K562 (cell line): ENCODE data around the gene FAM193A. TPM values are rescaled to one million over a fixed set of nuclear protein-coding genes. Genes with fewer than 3 reads are reported as not detected.

ENCODE experiments used
- ATAC-seq: fragments of 200-7000 bp; cut with Tn5 transposase; 3 replicates; pipeline ENCODE4 v1.9.1; 2020; ENCODE audit warnings: moderate library complexity
- BruUV-seq: library from RNA; stranded (reverse); fragments of 400-500 nt; replicated peaks from 2 replicates; lab custom pipeline; 2021; lab: Mats Ljungman, UMichigan
- CTCF ChIA-PET: fragments of 300-600 bp; formaldehyde crosslinking; extraction: SDS; loops from one replicate; lab custom pipeline; 2021; ENCODE audit warnings: low intra/inter-chr PET ratio; lab: Yijun Ruan, JAX
- POLR2A ChIA-PET: fragments of 300-600, 350-650 bp; sonication (Branson Sonifier 250); formaldehyde crosslinking; extraction: SDS; loops from one replicate; lab custom pipeline; 2021; ENCODE audit warnings: antibody characterized with exemption, inconsistent platforms; lab: Yijun Ruan, JAX
- DNase-seq, 4 experiments: peaks; one replicate each; pipeline versions ENCODE4 v3.0.0 to v3.0.0-alpha.2; 2011 to 2018; ENCODE audit warnings: low spot score in 3 of 4, mixed read lengths in 3 of 4; ENCODE audit errors: extremely low read depth in 1 of 4
- FAIRE-seq: peaks from 2 replicates; lab custom pipeline; 2011; peaks lifted over from hg19 to GRCh38; lab: Jason Lieb, UNC
- H2AFZ ChIP-seq: 2 replicates; pipeline ENCODE4 v1.6.0; 2011; ENCODE audit warnings: low read depth, low read length, control low read depth, inconsistent platforms
- H3K27ac ChIP-seq: fragments of 200-600 bp; 3 replicates; pipeline ENCODE4 v1.8.0; 2011; ENCODE audit warnings: low read depth, mild to moderate bottlenecking, control low read depth, inconsistent platforms, low read length, moderate library complexity, mixed read lengths; ENCODE audit errors: extremely low read depth
- H3K27me3 ChIP-seq, 2 experiments: fragments of 300-600 bp in 1 of 2; 2 replicates in 1 of 2; 3 replicates in 1 of 2; pipeline versions ENCODE4 v1.6.0 to v1.8.0; 2011; ENCODE audit warnings: inconsistent platforms in 2 of 2, low read length in 2 of 2, mild to moderate bottlenecking in 1 of 2, mixed read lengths in 1 of 2, moderate library complexity in 1 of 2; ENCODE audit not compliant: control insufficient read depth in 2 of 2, insufficient read depth in 2 of 2
- H3K36me3 ChIP-seq: fragments of 300-600 bp; 3 replicates; pipeline ENCODE4 v1.8.0; 2011; ENCODE audit warnings: mild to moderate bottlenecking, low read length, inconsistent platforms; ENCODE audit not compliant: control insufficient read depth, insufficient read depth
- H3K4me1 ChIP-seq, 2 experiments: fragments of 200-600 bp in 1 of 2; replicated peaks in 1 of 2; 2 replicates in 1 of 2; 3 replicates in 1 of 2; pipeline versions ENCODE4 v1.5.1 to v1.8.0; 2011; ENCODE audit warnings: inconsistent platforms in 2 of 2, low read length in 2 of 2, mild to moderate bottlenecking in 1 of 2, mixed read lengths in 1 of 2, moderate library complexity in 1 of 2; ENCODE audit not compliant: control insufficient read depth in 2 of 2, insufficient read depth in 2 of 2
- H3K4me2 ChIP-seq: 2 replicates; pipeline ENCODE4 v1.6.1; 2011; ENCODE audit warnings: low read length, control low read depth, inconsistent platforms, mixed read lengths; ENCODE audit not compliant: insufficient read depth
- H3K4me3 ChIP-seq: fragments of 200-600 bp; sonication (generic), shearing (Covaris generic); 2 replicates; pipeline ENCODE4 v1.5.1; 2016; ENCODE audit warnings: control low read depth, inconsistent platforms
- H3K79me2 ChIP-seq: fragments of 200-600 bp; 3 replicates; pipeline ENCODE4 v1.8.0; 2011; ENCODE audit warnings: low read length, inconsistent platforms; ENCODE audit not compliant: control insufficient read depth, insufficient read depth
- H3K9ac ChIP-seq, 2 experiments: 2 replicates each; pipeline versions ENCODE4 v1.6.0 to v1.6.1; 2011; ENCODE audit warnings: low read depth in 2 of 2, low read length in 2 of 2, control low read depth in 1 of 2, inconsistent platforms in 1 of 2, mild to moderate bottlenecking in 1 of 2, mixed read lengths in 1 of 2; ENCODE audit not compliant: insufficient read depth in 1 of 2
- H3K9me1 ChIP-seq: one replicate; pipeline ENCODE4 v1.6.0; 2011; ENCODE audit warnings: inconsistent platforms, mild to moderate bottlenecking, low read length, moderate library complexity; ENCODE audit not compliant: control insufficient read depth, insufficient read depth
- H3K9me3 ChIP-seq: replicated peaks from 2 replicates; pipeline ENCODE4 v1.5.1; 2011; ENCODE audit warnings: low read depth, low read length, inconsistent platforms; ENCODE audit not compliant: control insufficient read depth, insufficient read depth
- H4K20me1 ChIP-seq: replicated peaks from 2 replicates; pipeline ENCODE4 v1.6.1; 2011; ENCODE audit warnings: low read length, inconsistent platforms, mixed read lengths; ENCODE audit not compliant: control insufficient read depth, insufficient read depth
- ATF3 ChIP-seq, 2 experiments: fragments of 450-650 bp in 1 of 2; sonication (generic) in 1 of 2; formaldehyde crosslinking in 1 of 2; IDR thresholded peaks in 1 of 2; conservative IDR thresholded peaks in 1 of 2; 2 replicates each; pipeline versions ENCODE4 v1.6.1 to v1.8.1; 2016 to 2023; ENCODE audit warnings: mild to moderate bottlenecking in 2 of 2, moderate library complexity in 2 of 2, inconsistent platforms in 1 of 2, missing genetic modification reagents in 1 of 2
- DPF2 ChIP-seq: fragments of 450-650 bp; IDR thresholded peaks from 2 replicates; pipeline ENCODE4 v1.6.1; 2016
- EP400 ChIP-seq: fragments of 450-650 bp; IDR thresholded peaks from 2 replicates; pipeline ENCODE4 v1.6.1; 2017; ENCODE audit warnings: antibody characterized with exemption, mild to moderate bottlenecking, moderate library complexity
- ESRRA ChIP-seq: fragments of 450-650 bp; IDR thresholded peaks from 2 replicates; pipeline ENCODE4 v1.6.1; 2014; ENCODE audit warnings: low read depth, mild to moderate bottlenecking, moderate library complexity, borderline replicate concordance
- FOXK1 ChIP-seq: sonication (generic); formaldehyde crosslinking; IDR thresholded peaks from 2 replicates; pipeline ENCODE4 v1.8.0; 2022; ENCODE audit warnings: missing genetic modification reagents, mild to moderate bottlenecking, borderline replicate concordance
- HES1 ChIP-seq: fragments of 450-650 bp; IDR thresholded peaks from 2 replicates; pipeline ENCODE4 v1.6.1; 2016; ENCODE audit warnings: low read depth, mild to moderate bottlenecking, moderate library complexity
- SETDB1 ChIP-seq: IDR thresholded peaks from one replicate; pipeline ENCODE4 v1.6.1; 2012; ENCODE audit warnings: low read length, control low read depth, inconsistent platforms
- ZBTB11 ChIP-seq, 3 experiments: fragments of 200-800 bp in 1 of 3; fragments of 250-450 bp in 1 of 3; fragments of 450-650 bp in 1 of 3; sonication (Bioruptor Pico) in 1 of 3; sonication (Bioruptor generic) in 1 of 3; formaldehyde crosslinking in 1 of 3; IDR thresholded peaks; 2 replicates each; pipeline versions ENCODE4 v1.6.1 to v1.8.0; 2016 to 2022; ENCODE audit warnings: mild to moderate bottlenecking in 2 of 3, missing genetic modification characterization in 2 of 3, missing compliant biosample characterization in 1 of 3, moderate library complexity in 1 of 3
- ZC3H4 ChIP-seq: sonication (generic); formaldehyde crosslinking; IDR thresholded peaks from 2 replicates; pipeline ENCODE4 v1.9.0; 2021; ENCODE audit warnings: missing genetic modification reagents, borderline replicate concordance
- WGBS: fragments of 100-300 bp; shearing (Covaris generic); methylation state at CpG from one replicate; pipeline ENCODE4 v1.1.6; 2016; ENCODE audit warnings: low coverage, mixed read lengths; ENCODE audit not compliant: insufficient coverage; ENCODE audit errors: missing lambda C conversion rate; 5-methylcytosine and 5-hydroxymethylcytosine counted together
- in situ Hi-C: fragments of 300-500 bp; cut with MboI; formaldehyde crosslinking; loops from 4 replicates; pipeline ENCODE4 v1.15.0; 2018; ENCODE audit warnings: inconsistent platforms, mixed read lengths
- intact Hi-C: fragments of 100-400 bp; cut with micrococcal nuclease; formaldehyde crosslinking; loops from 2 replicates; pipeline ENCODE4 v1.14.2; 2022
- polyA plus RNA-seq, 8 experiments: library from polyadenylated mRNA; depleted of rRNA in 4 of 8; stranded (reverse) in 5 of 8; unstranded in 3 of 8; fragments of >200 nt; fragmentation: Nextera tagmentation in 2 of 8; fragmentation: Illumina TruSeq in 1 of 8; extraction: Ambion mirVana in 2 of 8; extraction: Trizol in 1 of 8; gene quantifications; 2 replicates each; pipeline versions ENCODE4 v1.2.1 to v1.2.3, GENCODE V29; 2011 to 2014; ENCODE audit warnings: inconsistent platforms in 1 of 8, missing spikeins in 1 of 8
- total RNA-seq, 7 experiments: library from RNA; depleted of rRNA in 6 of 7; stranded (reverse); fragments of >200 nt in 6 of 7; fragmentation: Illumina TruSeq in 2 of 7; extraction: Trizol in 2 of 7; gene quantifications; 2 replicates each; pipeline versions ENCODE4 v1.2.1 to v1.2.3, GENCODE V29; 2011 to 2021; ENCODE audit warnings: low replicate concordance in 1 of 7

Gene FAM193A
- total and polyA plus RNA-seq, 9 of the 15 experiments (the other 6 are each of a cell fraction or from before 2014, with no cell fraction given) = 0.46 to 24.6 (median 9.6) TPM

GRCh38 chr4:2713337-2713736 is 176.9 kb downstream of the FAM193A start:
- Histone ChIP-seq H3K9ac (no peak overlapping the region), H2AFZ (no peak overlapping the region), H3K9me3 (no peaks in the 10 kb centered on the region), H3K36me3 (peaks cover 41% of the 10 kb centered on the region; the same call in 2 of the 3 replicates), H3K79me2 (no peaks in the 10 kb centered on the region), H3K4me2 (no peak overlapping the region), H3K27me3 (no peaks in the 10 kb centered on the region), H4K20me1 (no peaks in the 10 kb centered on the region), H3K4me1 (no peaks in the 10 kb centered on the region), H3K4me3 (no peak overlapping the region), H3K27ac (no peak overlapping the region), H3K9me1 (no peaks in the 10 kb centered on the region)
- in situ Hi-C loops = no loop called here
- TF ChIP-seq ATF3 (IDR thresholded peaks at IDR 0.05) (no peak), ATF3 (CRISPR knock-in tag; conservative IDR thresholded peaks at IDR 0.05) (no peak), HES1 (no peak), SETDB1 (no peak), FOXK1 (CRISPR knock-in tag) (no peak), EP400 (no peak), ZC3H4 (CRISPR knock-in tag) (no peak), ESRRA (no peak), DPF2 (no peak), ZBTB11 (CRISPR knock-in tag; IDR thresholded peaks at IDR 0.05) (no peak)
- FAIRE-seq (no peak), ATAC-seq (no peak), DNase-seq (no peak)
- ChIA-PET CTCF (no interaction called here), POLR2A (interaction anchor here (0.9 to 1.6 kb wide), 2 partner anchors 12 to 15 kb away, joined by 3 to 4 read pairs; no protein-coding TSS in a partner anchor)
- 96% methylated on average over 5 of the region's 5 CpGs for WGBS
- BruUV-seq = no TSS peak
- intact Hi-C loops = no loop called here
